RPMI7951 (cell line): Measurements from ENCODE around the gene SLC7A1. TPM values are rescaled to one million over a fixed set of nuclear protein-coding genes. Genes with fewer than 3 reads are reported as not detected.
"Not testable (repeated sequence)": the region's sequence is repeated elsewhere in the genome, so short reads cannot be mapped to it uniquely, and the experiment has no call there.

Source experiments
- DNase-seq: peaks from one replicate; pipeline ENCODE4 v3.0.0-alpha.2; 2012; ENCODE audit warnings: low read depth
- total RNA-seq: library from RNA; depleted of rRNA; stranded (reverse); fragments of >200 nt; shearing (Covaris generic); gene quantifications from 2 replicates; pipeline ENCODE4 v1.2.3, GENCODE V29; 2014; rRNA removed

Gene SLC7A1
- 11.1 and 12.6 TPM in 2 replicates for total RNA-seq

GRCh38 chr13:29595380-29596063 is at the start of gene SLC7A1:
TSS of gene SLC7A1 (minus strand) at chr13:29595688. CDS start at chr13:29536188, 59,500 bp downstream.
- peak; percentile 88 for DNase-seq

GRCh38 chr13:29640665-29641064 is 45.2 kb upstream of the SLC7A1 start:
- DNase-seq, result no peak

GRCh38 chr13:29636831-29637230 is 41.3 kb upstream of the SLC7A1 start:
- DNase-seq, result not testable (repeated sequence)

- no peak for DNase-seq
Observed at GRCh38 chr13:29624997-29625396, 29.5 kb upstream of the SLC7A1 start.

- peak; percentile 17 for DNase-seq
Observed at GRCh38 chr13:29621841-29622240, 26.4 kb upstream of the SLC7A1 start.

GRCh38 chr13:29621051-29621800 is 25.7 kb upstream of the SLC7A1 start:
- DNase-seq, result peak; percentile 59

GRCh38 chr13:29619995-29620394 is 24.5 kb upstream of the SLC7A1 start:
- DNase-seq, result peak; percentile 16

GRCh38 chr13:29613101-29613500 is 17.6 kb upstream of the SLC7A1 start:
- DNase-seq, result no peak

GRCh38 chr13:29607465-29607864 is 12.0 kb upstream of the SLC7A1 start:
- no peak for DNase-seq

- DNase-seq, result no peak
Observed at GRCh38 chr13:29605860-29606526, 10.5 kb upstream of the SLC7A1 start.

GRCh38 chr13:29598321-29598720 is 2.8 kb upstream of the SLC7A1 start:
- no peak for DNase-seq

GRCh38 chr13:29597706-29598105 is 2.2 kb upstream of the SLC7A1 start:
- no peak for DNase-seq

GRCh38 chr13:29597246-29597645 is 1.8 kb upstream of the SLC7A1 start:
- no peak for DNase-seq

- no peak for DNase-seq
Observed at GRCh38 chr13:29596064-29596418, 553 bp upstream of the SLC7A1 start.

- DNase-seq, result peak; percentile 54
Observed at GRCh38 chr13:29594710-29595379, 643 bp downstream of the SLC7A1 start.

GRCh38 chr13:29594303-29594709 is 1.2 kb downstream of the SLC7A1 start:
- DNase-seq, result peak; percentile 69

GRCh38 chr13:29593605-29594297 is 1.7 kb downstream of the SLC7A1 start:
- DNase-seq, result no peak

GRCh38 chr13:29591310-29591709 is 4.2 kb downstream of the SLC7A1 start:
- DNase-seq, result peak; percentile 60

GRCh38 chr13:29589967-29590366 is 5.5 kb downstream of the SLC7A1 start:
- DNase-seq, result no peak

GRCh38 chr13:29589234-29589633 is 6.3 kb downstream of the SLC7A1 start:
- DNase-seq, result peak; percentile 78

GRCh38 chr13:29587645-29588044 is 7.8 kb downstream of the SLC7A1 start:
- DNase-seq, result peak; percentile 27
